GM18868 (cell line): ENCODE results near the gene CD36.
"Not testable (repeated sequence)": the region's sequence is repeated elsewhere in the genome, so short reads cannot be mapped to it uniquely, and the experiment has no call there.

Source experiments
- ATAC-seq: cut with Tn5 transposase; IDR thresholded peaks from one replicate; pipeline ENCODE4 v1.9.1; 2021; ENCODE audit warnings: mild to moderate bottlenecking, moderate library complexity; ENCODE audit not compliant: unreplicated experiment

CD36 gene

DNA sequence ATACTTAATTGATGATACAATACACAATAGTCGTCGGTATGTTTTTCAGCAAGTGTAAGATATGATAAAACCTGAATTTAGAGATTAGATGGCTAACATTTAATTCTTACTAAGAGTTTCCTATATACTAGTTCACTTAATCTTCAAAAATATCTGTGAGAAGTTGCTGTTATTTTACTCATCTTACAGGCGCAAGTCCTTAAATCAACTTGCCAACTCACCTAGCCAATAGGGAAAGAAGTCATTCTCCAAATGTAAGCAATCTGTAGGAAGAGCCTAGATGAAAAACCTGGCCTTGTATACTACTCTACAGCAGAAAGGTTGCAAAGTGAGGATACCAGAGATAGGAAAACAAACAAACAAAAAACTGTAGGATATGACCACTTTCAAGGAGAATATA lies 10.6 kb downstream of the CD36 start:
- ATAC-seq, result no peak

- ATAC-seq, result no peak
These were observed 11.6 kb downstream of the CD36 start for GRCh38 chr7:80650030-80650429.

GRCh38 chr7:80651471-80651870 lies 13.0 kb downstream of the CD36 start:
- ATAC-seq, result no peak

GRCh38 chr7:80653244-80653643 lies 14.8 kb downstream of the CD36 start:
- no peak for ATAC-seq

- ATAC-seq, result no peak
These were observed 16.5 kb downstream of the CD36 start for GRCh38 chr7:80654887-80655340.

- no peak for ATAC-seq
These were observed 17.6 kb downstream of the CD36 start for GRCh38 chr7:80656029-80656428.

DNA sequence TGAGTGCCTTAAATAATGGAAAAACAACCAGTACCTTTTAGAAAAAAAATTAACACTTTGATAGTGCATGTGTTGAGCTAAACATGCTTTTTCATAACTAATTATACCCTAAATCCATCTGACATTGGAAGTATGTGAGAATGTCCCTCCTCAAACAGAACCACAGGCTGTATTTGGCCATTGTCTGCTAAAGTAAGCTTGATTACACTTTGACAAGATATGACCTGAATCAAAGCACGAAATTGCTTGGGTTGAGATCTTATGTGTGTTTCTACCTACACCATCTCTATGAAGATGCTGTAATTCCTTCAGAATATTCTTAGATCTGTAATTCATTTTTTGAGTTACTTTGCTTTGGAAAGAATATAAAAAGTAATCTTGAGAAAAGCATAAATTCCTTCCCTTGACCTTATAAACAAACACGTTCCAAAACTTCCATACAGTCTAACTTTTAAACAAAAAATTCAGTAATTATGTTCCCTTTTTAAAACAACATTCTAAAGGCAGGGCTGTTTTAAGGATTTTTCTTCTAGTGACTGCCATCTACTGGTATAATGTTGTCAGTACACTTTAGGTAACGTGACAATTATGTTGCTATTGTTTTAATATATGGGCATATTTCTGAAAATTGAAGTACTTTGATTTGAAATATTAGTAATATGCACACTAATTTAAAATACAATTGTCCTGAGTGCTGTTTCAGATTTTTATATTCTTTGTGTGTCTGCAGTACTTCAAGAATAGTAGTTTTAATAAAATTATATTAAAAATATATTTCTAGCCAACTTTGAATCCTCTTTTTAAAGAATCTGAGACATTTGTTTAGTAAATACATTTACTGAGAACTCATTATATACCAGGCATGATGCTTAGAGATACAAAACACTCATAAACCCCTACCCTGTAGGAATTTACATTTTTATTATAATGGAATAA lies 20.9 kb downstream of the CD36 start:
- peak; percentile 64 for ATAC-seq

GRCh38 chr7:80660939-80661338 lies 22.5 kb downstream of the CD36 start:
- ATAC-seq, result no peak

- no peak for ATAC-seq
These were observed 23.3 kb downstream of the CD36 start for GRCh38 chr7:80661729-80662128.

DNA sequence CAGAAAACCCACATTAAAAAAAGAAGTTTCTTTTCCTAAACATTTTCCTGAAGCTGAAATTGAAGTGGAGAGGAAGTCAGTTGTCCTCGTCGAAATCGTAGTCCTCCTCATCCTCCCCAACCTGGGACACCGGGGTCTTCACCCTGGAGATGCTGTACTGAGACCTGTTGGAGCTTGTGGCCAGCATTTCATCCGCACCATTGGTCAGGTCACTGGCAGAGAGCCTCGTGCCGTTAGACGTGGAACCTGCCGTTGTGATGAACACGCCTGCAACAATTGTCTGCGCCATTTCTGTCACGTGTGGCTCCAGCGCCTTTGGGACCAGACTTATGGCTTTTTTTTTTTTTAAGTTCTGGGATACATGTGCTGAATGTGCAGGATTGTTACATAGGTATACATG lies 23.8 kb downstream of the CD36 start:
- no peak for ATAC-seq

GRCh38 chr7:80665526-80665925 lies 27.1 kb downstream of the CD36 start:
- no peak for ATAC-seq

- no peak for ATAC-seq
These were observed 27.9 kb downstream of the CD36 start for GRCh38 chr7:80666376-80666775.

DNA sequence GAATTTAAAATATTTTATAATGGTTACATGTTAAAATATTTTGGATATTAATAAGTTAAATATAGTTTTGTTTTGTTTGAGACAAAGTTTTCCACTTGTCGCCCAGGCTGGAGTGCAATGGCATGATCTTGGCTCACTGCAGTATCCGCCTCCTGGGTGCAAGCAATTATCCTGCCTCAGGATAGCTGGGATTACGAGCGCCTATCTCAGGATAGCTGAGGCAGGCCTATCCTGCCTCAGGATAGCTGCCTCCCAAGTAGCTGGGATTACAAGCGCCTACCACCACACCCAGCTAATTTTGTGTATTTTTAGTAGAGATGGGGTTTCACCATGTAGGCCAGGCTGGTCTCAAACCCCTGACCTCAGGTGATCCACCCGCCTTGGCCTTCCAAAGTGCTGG lies 30.9 kb downstream of the CD36 start:
- not testable (repeated sequence) for ATAC-seq

DNA sequence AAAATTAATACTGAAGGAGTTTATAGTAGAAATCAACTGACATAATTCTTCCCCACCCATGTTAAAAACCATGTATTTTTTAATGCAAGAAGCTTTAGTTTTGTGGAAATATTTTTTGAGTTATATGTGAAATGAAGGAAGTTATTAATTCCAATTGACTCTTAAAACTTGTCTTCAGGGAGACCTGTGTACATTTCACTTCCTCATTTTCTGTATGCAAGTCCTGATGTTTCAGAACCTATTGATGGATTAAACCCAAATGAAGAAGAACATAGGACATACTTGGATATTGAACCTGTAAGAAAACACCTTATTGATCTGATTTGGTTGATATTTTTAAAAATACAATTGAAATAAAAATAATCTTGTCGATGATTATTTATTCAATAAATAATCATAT lies 33.3 kb downstream of the CD36 start:
- no peak for ATAC-seq

DNA sequence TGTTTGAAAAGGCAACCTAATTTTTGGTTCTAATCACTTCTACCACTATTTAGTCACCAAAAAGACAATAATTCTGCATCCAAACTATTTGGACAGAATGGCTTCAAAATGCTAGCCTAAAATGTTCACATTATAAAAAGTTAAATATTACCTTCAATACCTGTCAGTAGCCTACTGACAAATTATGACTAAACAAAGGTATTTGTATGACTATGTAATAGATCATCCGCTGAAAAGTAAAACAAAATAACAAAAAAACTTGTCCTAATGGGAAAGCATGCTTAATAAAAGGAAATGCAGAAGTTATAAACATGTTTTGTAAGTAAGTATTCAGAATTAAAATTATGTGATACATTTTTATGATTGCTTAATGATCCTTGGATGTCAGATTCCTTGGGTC lies 36.6 kb downstream of the CD36 start:
- ATAC-seq, result no peak

DNA sequence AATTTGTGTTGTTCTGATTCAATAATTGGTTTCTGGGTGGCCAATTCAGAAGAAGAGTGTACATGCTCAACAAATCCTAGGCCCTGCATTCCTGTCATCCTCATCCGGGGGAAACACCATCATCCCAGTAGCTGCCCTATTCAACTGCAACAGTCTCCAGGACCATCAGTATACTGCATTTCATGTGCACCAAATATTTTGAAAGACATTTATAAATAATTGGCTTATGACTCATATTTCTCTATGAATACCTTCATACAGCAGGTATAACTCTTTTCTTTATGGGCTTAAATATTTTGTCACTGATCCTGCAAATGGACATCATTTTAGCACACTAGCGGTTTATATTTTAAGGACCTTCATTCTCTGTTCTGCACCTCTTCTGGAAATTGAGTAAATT lies 38.0 kb downstream of the CD36 start:
- ATAC-seq, result no peak

- no peak for ATAC-seq
These were observed 39.2 kb downstream of the CD36 start for GRCh38 chr7:80677629-80678028.

GRCh38 chr7:80678707-80679106 lies 40.3 kb downstream of the CD36 start:
- ATAC-seq, result no peak

- ATAC-seq, result peak; percentile 63
These were observed 41.8 kb downstream of the CD36 start for GRCh38 chr7:80679921-80680907.

- ATAC-seq, result peak; percentile 85
These were observed 42.9 kb downstream of the CD36 start for GRCh38 chr7:80681272-80681885.

GRCh38 chr7:80682744-80683143 lies 44.3 kb downstream of the CD36 start:
- no peak for ATAC-seq
